H1 (cell line): Measurements from ENCODE around the gene LAMC1. TPM values are rescaled to one million over a fixed set of nuclear protein-coding genes. Genes with fewer than 3 reads are reported as not detected.
A peak's percentile ranks its signal among the peaks of the same experiment; 100 is the strongest.

Source experiments
- CTCF ChIA-PET: fragments of 300-600 bp; sonication (Branson Sonifier 250); formaldehyde crosslinking; loops from one replicate; lab custom pipeline; 2021; ENCODE audit not compliant: partially characterized antibody; lab: Charles Lee
- POLR2A ChIA-PET: fragments of 300-600 bp; sonication (Branson Sonifier 250); formaldehyde crosslinking; loops from one replicate; lab custom pipeline; 2021; ENCODE audit warnings: inconsistent platforms; ENCODE audit not compliant: partially characterized antibody; lab: Charles Lee
- DNase-seq, 2 experiments: peaks; one replicate each; pipeline versions ENCODE4 v3.0.0 to v3.0.0-alpha.2; 2010 to 2022; ENCODE audit warnings: low spot score in 2 of 2, low read depth in 1 of 2, mixed read lengths in 1 of 2
- FAIRE-seq: peaks from 2 replicates; lab custom pipeline; 2011; peaks lifted over from hg19 to GRCh38; lab: Jason Lieb, UNC
- H2AFZ ChIP-seq: 2 replicates; pipeline ENCODE4 v1.8.1; 2012; ENCODE audit warnings: low read length, inconsistent platforms
- H2AK5ac ChIP-seq: 2 replicates; pipeline ENCODE4 v1.6.1; 2013; ENCODE audit warnings: low read depth, low read length
- H2BK120ac ChIP-seq: replicated peaks from 2 replicates; pipeline ENCODE3; 2013; ENCODE audit warnings: low read depth, low read length, inconsistent platforms
- H2BK12ac ChIP-seq: 2 replicates; pipeline ENCODE4 v1.6.1; 2013; ENCODE audit warnings: low read depth, low read length
- H2BK15ac ChIP-seq: 2 replicates; pipeline ENCODE4 v1.6.1; 2013; ENCODE audit warnings: low read length
- H2BK20ac ChIP-seq: 2 replicates; pipeline ENCODE4 v1.6.1; 2013; ENCODE audit warnings: low read length
- H2BK5ac ChIP-seq: 2 replicates; pipeline ENCODE4 v1.6.1; 2013; ENCODE audit warnings: low read depth, low read length
- H3K14ac ChIP-seq: 2 replicates; pipeline ENCODE4 v1.6.1; 2013; ENCODE audit warnings: inconsistent platforms; ENCODE audit not compliant: insufficient read length
- H3K18ac ChIP-seq: 2 replicates; pipeline ENCODE4 v1.6.1; 2013; ENCODE audit warnings: low read length; ENCODE audit errors: extremely low read depth
- H3K23ac ChIP-seq: 2 replicates; pipeline ENCODE4 v1.6.1; 2013; ENCODE audit warnings: inconsistent platforms; ENCODE audit not compliant: insufficient read length
- H3K23me2 ChIP-seq: 2 replicates; pipeline ENCODE4 v1.6.1; 2013; ENCODE audit warnings: low read depth, low read length
- H3K27ac ChIP-seq: 2 replicates; pipeline ENCODE4 v1.6.1; 2011; ENCODE audit warnings: low read depth, low read length, inconsistent platforms
- H3K27me3 ChIP-seq, 4 experiments: replicated peaks in 1 of 4; 1 replicate in 1 of 4; 2 replicates in 3 of 4; pipeline versions ENCODE4 v1.6.1 to v1.8.1; 2011 to 2013; ENCODE audit warnings: low read length in 3 of 4, mild to moderate bottlenecking in 3 of 4, inconsistent platforms in 2 of 4, mixed read lengths in 2 of 4, moderate library complexity in 1 of 4; ENCODE audit not compliant: control insufficient read depth in 3 of 4, insufficient read depth in 3 of 4; ENCODE audit errors: extremely low read depth in 1 of 4
- H3K36me3 ChIP-seq, 4 experiments: 2 replicates each; pipeline versions ENCODE4 v1.6.1 to v1.8.1; 2011 to 2013; ENCODE audit warnings: mild to moderate bottlenecking in 4 of 4, low read length in 3 of 4, moderate library complexity in 2 of 4, control low read depth in 1 of 4, inconsistent platforms in 1 of 4; ENCODE audit not compliant: insufficient read depth in 4 of 4, control insufficient read depth in 2 of 4
- H3K4ac ChIP-seq: replicated peaks from 2 replicates; pipeline ENCODE3; 2013; ENCODE audit warnings: low read length, low read depth, mixed read lengths, inconsistent platforms; ENCODE audit not compliant: insufficient read length
- H3K4me1 ChIP-seq, 4 experiments: replicated peaks in 1 of 4; 1 replicate in 1 of 4; 2 replicates in 3 of 4; pipeline versions ENCODE4 v1.6.1 to v1.8.1; 2011 to 2013; ENCODE audit warnings: low read length in 3 of 4, inconsistent platforms in 2 of 4, mixed read lengths in 1 of 4; ENCODE audit not compliant: insufficient read depth in 4 of 4, control insufficient read depth in 3 of 4
- H3K4me2 ChIP-seq, 2 experiments: 2 replicates each; pipeline versions ENCODE4 v1.6.1 to v1.8.1; 2011 to 2013; ENCODE audit warnings: low read depth in 2 of 2, low read length in 2 of 2, control low read depth in 1 of 2, inconsistent platforms in 1 of 2, mild to moderate bottlenecking in 1 of 2; ENCODE audit not compliant: insufficient read depth in 1 of 2
- H3K4me3 ChIP-seq, 4 experiments: fragments of 200-600, 300-600 bp in 1 of 4; sonication (generic), shearing (Covaris generic), sonication (Bioruptor Twin) in 1 of 4; 2 replicates each; pipeline versions ENCODE4 v1.5.1 to v1.8.1; 2011 to 2016; ENCODE audit warnings: low read length in 4 of 4, low read depth in 3 of 4, control low read depth in 2 of 4, inconsistent platforms in 2 of 4, mild to moderate bottlenecking in 2 of 4, mixed read lengths in 1 of 4, moderate library complexity in 1 of 4; ENCODE audit not compliant: insufficient read depth in 2 of 4; ENCODE audit errors: extremely low read depth in 1 of 4
- H3K56ac ChIP-seq: replicated peaks from 2 replicates; pipeline ENCODE3; 2013; ENCODE audit warnings: low read depth, mild to moderate bottlenecking, mixed read lengths, low read length, inconsistent platforms; ENCODE audit not compliant: insufficient read length
- H3K79me1 ChIP-seq: 2 replicates; pipeline ENCODE4 v1.6.1; 2013; ENCODE audit warnings: low read depth, low read length, control low read depth
- H3K79me2 ChIP-seq, 2 experiments: 2 replicates each; pipeline versions ENCODE4 v1.6.1 to v1.8.1; 2012 to 2013; ENCODE audit warnings: low read length in 2 of 2, mild to moderate bottlenecking in 2 of 2, inconsistent platforms in 1 of 2; ENCODE audit not compliant: insufficient read depth in 2 of 2, control insufficient read depth in 1 of 2
- H3K9ac ChIP-seq, 4 experiments: replicated peaks in 1 of 4; 1 replicate in 1 of 4; 2 replicates in 3 of 4; pipeline versions ENCODE4 v1.6.1 to v1.8.1; 2011 to 2013; ENCODE audit warnings: low read depth in 3 of 4, low read length in 3 of 4, control low read depth in 2 of 4, mild to moderate bottlenecking in 2 of 4, moderate library complexity in 2 of 4, inconsistent platforms in 1 of 4; ENCODE audit errors: extremely low read depth in 1 of 4
- H3K9me3 ChIP-seq, 2 experiments: 2 replicates each; pipeline versions ENCODE4 v1.6.1 to v1.8.1; 2012 to 2013; ENCODE audit warnings: mild to moderate bottlenecking in 2 of 2, moderate library complexity in 2 of 2, control low read depth in 1 of 2, inconsistent platforms in 1 of 2, low read depth in 1 of 2, low read length in 1 of 2, mixed read lengths in 1 of 2; ENCODE audit not compliant: insufficient read depth in 2 of 2
- H4K20me1 ChIP-seq, 2 experiments: replicated peaks in 1 of 2; 2 replicates each; pipeline versions ENCODE3 to v1.8.1; 2011 to 2013; ENCODE audit warnings: inconsistent platforms in 2 of 2, low read length in 2 of 2, mild to moderate bottlenecking in 1 of 2; ENCODE audit not compliant: insufficient read depth in 2 of 2, control insufficient read depth in 1 of 2
- H4K5ac ChIP-seq: 2 replicates; pipeline ENCODE4 v1.6.1; 2013; ENCODE audit warnings: low read length, low read depth, mixed read lengths, inconsistent platforms; ENCODE audit not compliant: insufficient read length
- H4K8ac ChIP-seq: 2 replicates; pipeline ENCODE4 v1.8.0; 2013; ENCODE audit warnings: mild to moderate bottlenecking, moderate library complexity, low read length, inconsistent platforms; ENCODE audit not compliant: insufficient read depth; ENCODE audit errors: extremely low read depth
- H4K91ac ChIP-seq: replicated peaks from 2 replicates; pipeline ENCODE3; 2013; ENCODE audit warnings: low read length, mixed read lengths, inconsistent platforms; ENCODE audit not compliant: insufficient read length
- ASH2L ChIP-seq: fragments of 200-600, 300-600 bp; sonication (generic); IDR thresholded peaks from one replicate; pipeline ENCODE4 v1.7.1; 2017; ENCODE audit warnings: low read length
- EZH2 ChIP-seq: fragments of 200-600 bp; sonication (generic); IDR thresholded peaks from 2 replicates; pipeline ENCODE4 v1.7.1; 2012; ENCODE audit warnings: low read depth, mild to moderate bottlenecking, moderate library complexity, low read length, inconsistent platforms; ENCODE audit not compliant: severe bottlenecking
- RBBP5 ChIP-seq: IDR thresholded peaks from 2 replicates; pipeline ENCODE4 v1.7.1; 2012; ENCODE audit warnings: low read depth, mild to moderate bottlenecking, inconsistent platforms, low read length, moderate library complexity, borderline replicate concordance
- WGBS, 2 experiments: shearing (Covaris generic) in 1 of 2; methylation state at CpG; one replicate each; pipeline versions ENCODE4 v1.1.6 to v1.1.7; 2013 to 2015; ENCODE audit warnings: low lambda C conversion rate in 2 of 2, mixed read lengths in 2 of 2, inconsistent platforms in 1 of 2, low coverage in 1 of 2, missing lambda C conversion rate in 1 of 2; ENCODE audit not compliant: insufficient replicate concordance in 2 of 2, insufficient coverage in 1 of 2, insufficient read length in 1 of 2; ENCODE audit errors: extremely low coverage in 1 of 2, missing lambda C conversion rate in 1 of 2; 5-methylcytosine and 5-hydroxymethylcytosine counted together
- polyA plus RNA-seq, 7 experiments: library from polyadenylated mRNA; depleted of rRNA in 3 of 7; stranded (reverse) in 5 of 7; unstranded in 2 of 7; fragments of >200 nt in 5 of 7; fragments of 200-250 nt in 2 of 7; gene quantifications; 1 replicate in 5 of 7; 2 replicates in 1 of 7; 4 replicates in 1 of 7; pipeline versions ENCODE4 v1.2.1 to v1.2.3, GENCODE V29; 2011 to 2013; ENCODE audit warnings: missing spikeins in 2 of 7, mixed read lengths in 2 of 7
- total RNA-seq: library from RNA; stranded (reverse); fragmentation: NEBNext Ultra II Directional; extraction: Animal tissue kit (Norgen Biotek cat#: 25700); gene quantifications from 2 replicates; pipeline ENCODE4 v1.2.1, GENCODE V29; 2021

Gene LAMC1
- total and polyA plus RNA-seq, 2 of the 8 experiments (the other 6 are each of a cell fraction or from before 2014, with no cell fraction given) = 47.6 to 90.3 TPM

DNA sequence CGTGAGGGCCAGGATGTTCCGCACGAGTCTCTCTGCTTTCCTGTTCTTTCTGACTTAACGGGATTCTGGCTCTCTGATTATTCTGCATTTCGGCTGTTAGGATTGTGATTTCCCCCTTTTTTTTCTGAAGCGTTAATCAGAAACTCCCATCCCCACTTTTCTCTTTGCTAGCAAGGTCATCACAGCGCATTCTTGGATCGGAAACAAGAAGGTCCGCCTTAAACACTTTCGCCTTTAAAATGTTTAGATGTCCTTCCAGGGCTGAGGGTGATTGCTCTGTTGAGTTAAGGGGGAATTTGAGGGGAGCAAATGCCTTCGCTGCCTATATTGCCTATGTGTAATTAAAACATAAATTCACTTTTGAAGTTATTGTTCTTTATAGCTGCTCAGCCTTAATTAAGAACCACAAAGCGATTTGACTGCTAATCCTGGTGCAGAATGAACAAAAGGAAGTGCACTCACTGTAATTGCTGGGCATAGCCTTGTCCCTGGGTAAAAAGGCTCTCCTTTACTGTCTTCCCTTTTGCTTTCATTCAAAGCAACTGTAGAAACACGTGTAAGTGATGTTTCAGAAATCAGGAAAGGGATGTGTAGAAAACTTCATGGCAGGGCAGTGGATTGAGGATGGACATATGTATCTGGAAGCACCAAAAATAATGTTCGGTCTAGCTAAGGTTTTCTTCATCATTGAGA lies 1.2 kb downstream of the LAMC1 start:
- DNase-seq (no peak), FAIRE-seq (no peak)
- peaks cover 6 to 8% of the 10 kb centered on the region in 2 experiments for H4K20me1 ChIP-seq
- H2BK5ac ChIP-seq = no peak overlapping the region
- no peak overlapping the region for H3K14ac ChIP-seq
- peak overlapping the region; percentile 72 to 95 for H3K4me2 ChIP-seq
- H3K79me2 ChIP-seq = peaks cover 0 to 45% of the 10 kb centered on the region in 2 experiments; a peak in 2 of 4 replicates
- H3K4me1 ChIP-seq = peaks cover 0 to 8% (median 4%) of the 10 kb centered on the region in 4 experiments; a peak in 5 of 7 replicates
- no peak overlapping the region for H4K5ac ChIP-seq
- H3K27ac ChIP-seq = no peak overlapping the region
- ChIA-PET POLR2A (interaction anchor here (0.7 to 1.5 kb wide), 3 partner anchors 21 to 47 kb away, joined by 3 to 5 read pairs (median 3); no protein-coding TSS in a partner anchor), CTCF (interaction anchor here (0.6 to 1.8 kb wide), 6 partner anchors 57 to 113 kb away, joined by 3 to 7 read pairs (median 3); no protein-coding TSS in a partner anchor)
- no peak overlapping the region for H2AK5ac ChIP-seq
- H3K23me2 ChIP-seq = peaks cover 3% of the 10 kb centered on the region; the same call in 1 of the 2 replicates
- H3K4me3 ChIP-seq = peak overlapping the region; percentile 75 to 79 (median 79)
- no peak overlapping the region for H2BK15ac ChIP-seq
- no peak overlapping the region for H2AFZ ChIP-seq
- no peak overlapping the region for H3K4ac ChIP-seq
- no peak overlapping the region for H3K23ac ChIP-seq
- H3K56ac ChIP-seq = no peak overlapping the region
- H3K9me3 ChIP-seq = no peaks in the 10 kb centered on the region
- no peak overlapping the region for H2BK20ac ChIP-seq
- no peak overlapping the region for H3K9ac ChIP-seq
- peak; percentile 8 for TF ChIP-seq EZH2
- TF ChIP-seq RBBP5 = no peak
- TF ChIP-seq ASH2L = peak; percentile 2
- no peak overlapping the region for H2BK120ac ChIP-seq
- no peaks in the 10 kb centered on the region; a peak in 1 of 8 replicates for H3K36me3 ChIP-seq
- no peak overlapping the region for H3K18ac ChIP-seq
- no peaks in the 10 kb centered on the region; the same call in 1 of the 2 replicates for H3K79me1 ChIP-seq
- 8% methylated on average over 14 of the region's 14 CpGs; no CpG with 5 or more reads in 1 of the 2 experiments for WGBS, 2 experiments
- no peak overlapping the region for H4K91ac ChIP-seq
- no peaks in the 10 kb centered on the region for H3K27me3 ChIP-seq
- H2BK12ac ChIP-seq = no peak overlapping the region
- H4K8ac ChIP-seq = no peak overlapping the region
